Psoas muscle (tissue), 8 donors: ENCODE measurements around the gene MAST4. TPM values are rescaled to one million over a fixed set of nuclear protein-coding genes. Genes with fewer than 3 reads are reported as not detected.

Experiments used
- ATAC-seq, 4 donors: fragments of 200-7000 bp; cut with Tn5 transposase; one replicate each; pipeline ENCODE4 v1.9.1; 2020; ENCODE audit warnings: moderate library complexity in 3 of 4, mild to moderate bottlenecking in 2 of 4
- DNase-seq, 2 donors: peaks; one replicate each; pipeline ENCODE4 v3.0.0-alpha.2; 2020
- H3K27ac ChIP-seq: fragments of 200-600 bp; one replicate; pipeline ENCODE4 v1.8.0; 2022
- H3K27me3 ChIP-seq, 3 donors: fragments of 200-600 bp in 1 of 3; one replicate each; pipeline versions ENCODE4 v1.6.1 to v1.8.0; 2013 to 2022; ENCODE audit warnings: low read length in 2 of 3, mild to moderate bottlenecking in 2 of 3, moderate library complexity in 1 of 3; ENCODE audit not compliant: insufficient read depth in 3 of 3
- H3K36me3 ChIP-seq, 2 donors: fragments of 200-600 bp in 1 of 2; one replicate each; pipeline versions ENCODE4 v1.6.1 to v1.8.0; 2013 to 2022; ENCODE audit warnings: low read depth in 1 of 2, mild to moderate bottlenecking in 1 of 2, moderate library complexity in 1 of 2; ENCODE audit not compliant: insufficient read depth in 1 of 2
- H3K4me1 ChIP-seq: fragments of 200-600 bp; one replicate; pipeline ENCODE4 v1.8.0; 2022
- H3K4me3 ChIP-seq: fragments of 200-600 bp; one replicate; pipeline ENCODE4 v1.8.0; 2022; ENCODE audit warnings: mild to moderate bottlenecking
- H3K9me3 ChIP-seq: fragments of 200-600 bp; one replicate; pipeline ENCODE4 v1.8.0; 2022
- CTCF ChIP-seq: fragments of 200-600 bp; IDR thresholded peaks from one replicate; pipeline ENCODE4 v1.8.0; 2022; ENCODE audit warnings: antibody characterized with exemption
- WGBS, 3 donors: extraction: QIAGEN DNeasy Blood & Tissue Kit; methylation state at CpG; one replicate each; pipeline versions ENCODE4 v1.1.6 to v1.1.7; 2013; 5-methylcytosine and 5-hydroxymethylcytosine counted together
- intact Hi-C, 2 donors: fragments of 100-400 bp; cut with DNase I; formaldehyde crosslinking; loops; one replicate each; pipeline versions ENCODE4 v1.11.0 to v1.14.2; 2022
- polyA plus RNA-seq, 3 donors: library from polyadenylated mRNA; stranded (reverse); fragments of 200-250 nt; gene quantifications; one replicate each; pipeline ENCODE4 v1.2.3, GENCODE V29; 2013
- total RNA-seq, 4 donors: library from RNA; stranded (reverse); fragmentation: NEBNext Ultra II Directional in 2 of 4; extraction: Animal tissue kit (Norgen Biotek cat#: 25700) in 2 of 4; gene quantifications; one replicate each; pipeline versions ENCODE4 v1.2.1 to v1.2.4, GENCODE V29; 2021 to 2023
- donor health status: healthy with polysubstance abuse.
- donor health status: DM: no; HTN: no; CAD: no; lungs with moderate emphysema.
- donor health status: Bipolar disorder and iron deficiency.
- donor health status: healthy.
- donor health status: DM: yes; HTN: yes; CAD: no.
- donor health status: DM: no; HTN: no; CAD: no.
- donor health status: DM: no; HTN: no; CAD: no.
- donor health status: DM: yes; HTN: yes; CAD: no.

MAST4 gene
- total and polyA plus RNA-seq, 7 donors: 3.2 to 123 (median 12.1) TPM

- TF ChIP-seq CTCF: no peak
- 90 to 94% (median 91%) methylated on average over 4 of the region's 4 CpGs for WGBS, 3 donors
Observed at GRCh38 chr5:66969484-66969883, 373.3 kb downstream of the MAST4 start.

GRCh38 chr5:66969963-66970362 is 373.8 kb downstream of the MAST4 start:
- H3K9me3 ChIP-seq: no peaks in the 10 kb centered on the region
- no peak overlapping the region for H3K27ac ChIP-seq
- H3K4me1 ChIP-seq: no peaks in the 10 kb centered on the region
- H3K36me3 ChIP-seq: no peaks in the 10 kb centered on the region
- no peak for DNase-seq
- peak in 2 of 4 donors; percentile 72 to 77 for ATAC-seq
- WGBS, 3 donors: 44 to 53% (median 46%) methylated on average over 2 of the region's 2 CpGs
- intact Hi-C loops: no loop called here
- TF ChIP-seq CTCF: no peak
- H3K4me3 ChIP-seq: no peak overlapping the region
- H3K27me3 ChIP-seq: no peaks in the 10 kb centered on the region

More at GRCh38 chr5:66969484-66969883, 373.3 kb downstream of the MAST4 start:
- Histone ChIP-seq H3K9me3 (no peaks in the 10 kb centered on the region), H3K27ac (no peak overlapping the region), H3K4me3 (no peak overlapping the region), H3K4me1 (no peaks in the 10 kb centered on the region), H3K36me3 (no peaks in the 10 kb centered on the region), H3K27me3 (no peaks in the 10 kb centered on the region)
- DNase-seq (no peak), ATAC-seq (no peak)
- intact Hi-C loops: no loop called here

- intact Hi-C loops: no loop called here
- no peaks in the 10 kb centered on the region for H3K4me1 ChIP-seq
- no peak overlapping the region for H3K27ac ChIP-seq
- H3K27me3 ChIP-seq: no peaks in the 10 kb centered on the region
- TF ChIP-seq CTCF: no peak
- ATAC-seq (no peak), DNase-seq (no peak)
- no peak overlapping the region for H3K4me3 ChIP-seq
- no peaks in the 10 kb centered on the region for H3K36me3 ChIP-seq
- 72 to 89% (median 75%) methylated on average over 2 of the region's 2 CpGs for WGBS, 3 donors
- H3K9me3 ChIP-seq: no peaks in the 10 kb centered on the region
Observed at GRCh38 chr5:66972004-66972403, 375.8 kb downstream of the MAST4 start.

GRCh38 chr5:66974256-66974655 is 378.1 kb downstream of the MAST4 start:
- no peaks in the 10 kb centered on the region for H3K27me3 ChIP-seq
- H3K4me1 ChIP-seq: no peaks in the 10 kb centered on the region
- WGBS, 3 donors: 74 to 75% (median 74%) methylated on average over 6 of the region's 6 CpGs
- H3K36me3 ChIP-seq: no peaks in the 10 kb centered on the region
- ATAC-seq (no peak), DNase-seq (no peak)
- no peak overlapping the region for H3K27ac ChIP-seq
- TF ChIP-seq CTCF: no peak
- H3K4me3 ChIP-seq: no peak overlapping the region
- no peaks in the 10 kb centered on the region for H3K9me3 ChIP-seq
- intact Hi-C loops: no loop called here

GRCh38 chr5:66976108-66976507 is 379.9 kb downstream of the MAST4 start:
- Histone ChIP-seq H3K4me1 (no peaks in the 10 kb centered on the region), H3K4me3 (no peak overlapping the region), H3K36me3 (no peaks in the 10 kb centered on the region), H3K9me3 (no peaks in the 10 kb centered on the region), H3K27ac (no peak overlapping the region), H3K27me3 (no peaks in the 10 kb centered on the region)
- TF ChIP-seq CTCF: no peak
- ATAC-seq: no peak
- intact Hi-C loops: no loop called here
- WGBS, 3 donors: 74 to 92% (median 92%) methylated on average over 4 of the region's 4 CpGs
- no peak for DNase-seq
